Parathyroid adenoma (tissue), 2 donors: Measurements from ENCODE around the gene PXN.

Experiments
- H2AFZ ChIP-seq: fragments of 300-600 bp; sonication (generic); one replicate; pipeline ENCODE4 v1.7.0; 2017; ENCODE audit warnings: antibody characterized with exemption, mild to moderate bottlenecking
- H3K27ac ChIP-seq: fragments of 300-600 bp; sonication (generic); one replicate; pipeline ENCODE4 v1.7.0; 2017
- H3K27me3 ChIP-seq: fragments of 300-600 bp; sonication (generic); one replicate; pipeline ENCODE4 v1.7.0; 2017; ENCODE audit warnings: low read length; ENCODE audit not compliant: control insufficient read depth, insufficient read depth
- H3K36me3 ChIP-seq: fragments of 300-600 bp; sonication (generic); one replicate; pipeline ENCODE4 v1.7.0; 2017; ENCODE audit warnings: low read length; ENCODE audit not compliant: control insufficient read depth, insufficient read depth
- H3K4me1 ChIP-seq: fragments of 300-600 bp; sonication (generic); one replicate; pipeline ENCODE4 v1.7.0; 2017; ENCODE audit warnings: control low read depth
- H3K4me2 ChIP-seq: fragments of 300-600 bp; sonication (generic); one replicate; pipeline ENCODE4 v1.7.0; 2017; ENCODE audit warnings: low read length
- H3K4me3 ChIP-seq: fragments of 300-600 bp; sonication (generic); one replicate; pipeline ENCODE4 v1.7.0; 2017; ENCODE audit warnings: low read depth, low read length
- H3K79me2 ChIP-seq: fragments of 300-600 bp; sonication (generic); one replicate; pipeline ENCODE4 v1.7.0; 2017; ENCODE audit warnings: control low read depth
- H3K9ac ChIP-seq: fragments of 300-600 bp; sonication (generic); one replicate; pipeline ENCODE4 v1.7.0; 2017; ENCODE audit warnings: mild to moderate bottlenecking
- H3K9me3 ChIP-seq: fragments of 300-600 bp; sonication (generic); one replicate; pipeline ENCODE4 v1.7.0; 2017; ENCODE audit warnings: low read length; ENCODE audit not compliant: control insufficient read depth
- CTCF ChIP-seq: fragments of 300-600 bp; sonication (generic); IDR thresholded peaks from one replicate; pipeline ENCODE4 v1.7.0; 2017; ENCODE audit warnings: antibody characterized with exemption, mild to moderate bottlenecking
- donor health status: primary hyperparathyroidism.

Gene PXN

GRCh38 chr12:120292411-120292660 lies 26.8 kb upstream of the PXN start:
- Histone ChIP-seq H3K4me1 (no peaks in the 10 kb centered on the region), H3K27ac (peak overlapping the region; percentile 100), H3K36me3 (no peaks in the 10 kb centered on the region), H3K4me3 (peak overlapping the region; percentile 93), H2AFZ (peak overlapping the region; percentile 90), H3K9ac (peak overlapping the region; percentile 85), H3K4me2 (peak overlapping the region; percentile 97), H3K79me2 (no peaks in the 10 kb centered on the region), H3K9me3 (no peaks in the 10 kb centered on the region), H3K27me3 (no peaks in the 10 kb centered on the region)
- TF ChIP-seq CTCF = no peak

- H3K9me3 ChIP-seq = no peaks in the 10 kb centered on the region
Measured at GRCh38 chr12:120290609-120291305, 25.2 kb upstream of the PXN start.

GRCh38 chr12:120287491-120287890 lies 22.0 kb upstream of the PXN start:
- no peak overlapping the region for H3K27ac ChIP-seq
- no peak overlapping the region for H3K4me3 ChIP-seq
- no peaks in the 10 kb centered on the region for H3K4me1 ChIP-seq
- no peaks in the 10 kb centered on the region for H3K27me3 ChIP-seq
- no peak overlapping the region for H2AFZ ChIP-seq
- no peaks in the 10 kb centered on the region for H3K36me3 ChIP-seq
- H3K9me3 ChIP-seq = no peaks in the 10 kb centered on the region
- H3K4me2 ChIP-seq = no peak overlapping the region
- TF ChIP-seq CTCF = no peak
- H3K9ac ChIP-seq = no peak overlapping the region
- no peaks in the 10 kb centered on the region for H3K79me2 ChIP-seq

More at GRCh38 chr12:120290609-120291305, 25.2 kb upstream of the PXN start:
- Histone ChIP-seq H3K27ac (peak overlapping the region; percentile 100), H3K36me3 (no peaks in the 10 kb centered on the region), H3K4me2 (peak overlapping the region; percentile 97), H3K4me1 (no peaks in the 10 kb centered on the region), H3K27me3 (no peaks in the 10 kb centered on the region), H3K9ac (no peak overlapping the region), H3K79me2 (no peaks in the 10 kb centered on the region), H3K4me3 (peak overlapping the region; percentile 93), H2AFZ (peak overlapping the region; percentile 87)
- no peak for TF ChIP-seq CTCF

- H2AFZ ChIP-seq = no peak overlapping the region
- no peaks in the 10 kb centered on the region for H3K4me1 ChIP-seq
- H3K9me3 ChIP-seq = no peaks in the 10 kb centered on the region
- no peak overlapping the region for H3K4me3 ChIP-seq
- H3K36me3 ChIP-seq = no peaks in the 10 kb centered on the region
- H3K79me2 ChIP-seq = no peaks in the 10 kb centered on the region
- no peaks in the 10 kb centered on the region for H3K27me3 ChIP-seq
- no peak for TF ChIP-seq CTCF
- H3K9ac ChIP-seq = no peak overlapping the region
- H3K4me2 ChIP-seq = no peak overlapping the region
- H3K27ac ChIP-seq = no peak overlapping the region
Measured at GRCh38 chr12:120286768-120287490, 21.4 kb upstream of the PXN start.

- H2AFZ ChIP-seq = no peak overlapping the region
- no peaks in the 10 kb centered on the region for H3K27me3 ChIP-seq
- no peaks in the 10 kb centered on the region for H3K9me3 ChIP-seq
- no peak overlapping the region for H3K9ac ChIP-seq
- H3K27ac ChIP-seq = no peak overlapping the region
- no peaks in the 10 kb centered on the region for H3K4me1 ChIP-seq
- H3K4me2 ChIP-seq = no peak overlapping the region
- no peaks in the 10 kb centered on the region for H3K79me2 ChIP-seq
- no peak overlapping the region for H3K4me3 ChIP-seq
- no peak for TF ChIP-seq CTCF
- no peaks in the 10 kb centered on the region for H3K36me3 ChIP-seq
Measured at GRCh38 chr12:120284381-120284780, 18.9 kb upstream of the PXN start.
